Breast epithelium (tissue), 3 donors: ENCODE data around the gene S100A7.

ENCODE experiments used
- POLR2A ChIP-seq: fragments of 450-650 bp; IDR thresholded peaks from one replicate; pipeline ENCODE4 v1.6.1; 2016; ENCODE audit warnings: antibody characterized with exemption, mild to moderate bottlenecking, moderate library complexity
- POLR2AphosphoS5 ChIP-seq, 3 donors: sonication (generic); formaldehyde crosslinking; IDR thresholded peaks; one replicate each; pipeline ENCODE4 v1.6.1; 2017; ENCODE audit warnings: antibody characterized with exemption in 3 of 3

DNA sequence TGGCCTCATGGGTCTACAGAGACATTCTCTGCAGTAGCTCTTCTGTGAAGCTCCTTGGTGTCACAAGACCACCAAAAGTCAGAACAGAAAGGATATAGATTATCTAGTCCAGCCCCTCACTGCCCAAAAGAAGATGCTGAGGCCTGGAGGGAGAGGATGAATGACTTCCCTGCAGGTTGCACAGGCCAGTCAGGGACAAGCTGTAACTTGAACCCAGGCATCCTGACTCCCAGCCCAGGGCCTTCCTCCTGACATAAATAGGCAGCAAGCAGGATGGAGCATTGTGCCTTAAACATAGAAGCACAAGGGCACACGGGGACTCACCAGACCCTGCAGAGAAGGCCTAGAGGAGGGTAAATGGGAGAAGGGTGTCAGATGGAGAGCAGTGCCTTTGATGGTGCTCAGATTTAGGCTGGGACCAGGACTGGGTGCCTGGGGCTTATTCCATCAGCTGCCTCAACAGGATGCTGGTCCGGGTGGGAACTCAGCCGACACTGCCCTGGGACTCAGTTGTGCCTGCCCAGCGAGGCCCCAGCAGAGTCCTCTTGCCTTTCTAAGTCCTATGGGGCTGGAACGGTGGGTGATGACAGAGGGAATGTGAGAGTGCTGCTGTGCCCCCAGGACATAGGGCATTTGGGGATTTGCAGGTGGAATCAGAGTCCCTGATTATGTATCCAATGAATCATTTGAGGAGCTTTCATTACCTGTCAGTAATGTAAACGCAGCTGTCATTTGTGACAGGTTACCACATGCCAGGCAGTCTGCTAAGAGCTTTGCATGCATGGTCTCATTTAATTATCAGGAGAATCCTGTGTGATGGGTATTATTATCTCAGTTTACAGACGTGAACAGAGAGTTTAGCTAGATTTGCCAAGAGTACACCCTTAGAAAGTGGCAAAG, 30.9 kb downstream of the S100A7 start:
- TF ChIP-seq POLR2A: no peak
- TF ChIP-seq POLR2AphosphoS5 (IDR thresholded peaks at IDR 0.05): no peak
